Muscle layer of colon (tissue), 2 donors: ENCODE measurements around the gene FHDC1.

Source experiments
- H3K27ac ChIP-seq: one replicate; pipeline ENCODE4 v1.7.0; 2013; ENCODE audit warnings: low read depth, mild to moderate bottlenecking, low read length, moderate library complexity
- H3K27me3 ChIP-seq, 2 donors: one replicate each; pipeline ENCODE4 v1.7.0; 2013; ENCODE audit warnings: low read length in 2 of 2, mild to moderate bottlenecking in 2 of 2; ENCODE audit not compliant: insufficient read depth in 2 of 2, control insufficient read depth in 1 of 2
- H3K36me3 ChIP-seq: one replicate; pipeline ENCODE4 v1.7.0; 2013; ENCODE audit warnings: mild to moderate bottlenecking, low read length; ENCODE audit not compliant: insufficient read depth
- H3K4me1 ChIP-seq: one replicate; pipeline ENCODE4 v1.7.0; 2013; ENCODE audit warnings: mild to moderate bottlenecking, low read length; ENCODE audit not compliant: insufficient read depth
- H3K4me3 ChIP-seq, 2 donors: one replicate each; pipeline ENCODE4 v1.7.0; 2013; ENCODE audit warnings: low read length in 2 of 2, low read depth in 1 of 2, mild to moderate bottlenecking in 1 of 2, moderate library complexity in 1 of 2
- H3K9ac ChIP-seq: one replicate; pipeline ENCODE4 v1.7.0; 2013; ENCODE audit warnings: low read length
- H3K9me3 ChIP-seq: one replicate; pipeline ENCODE4 v1.7.0; 2013; ENCODE audit warnings: mild to moderate bottlenecking, low read length
- donor health status: abdominal sarcoma.
- donor health status: Adenocarcinoma of cecum.

The FHDC1 gene

DNA sequence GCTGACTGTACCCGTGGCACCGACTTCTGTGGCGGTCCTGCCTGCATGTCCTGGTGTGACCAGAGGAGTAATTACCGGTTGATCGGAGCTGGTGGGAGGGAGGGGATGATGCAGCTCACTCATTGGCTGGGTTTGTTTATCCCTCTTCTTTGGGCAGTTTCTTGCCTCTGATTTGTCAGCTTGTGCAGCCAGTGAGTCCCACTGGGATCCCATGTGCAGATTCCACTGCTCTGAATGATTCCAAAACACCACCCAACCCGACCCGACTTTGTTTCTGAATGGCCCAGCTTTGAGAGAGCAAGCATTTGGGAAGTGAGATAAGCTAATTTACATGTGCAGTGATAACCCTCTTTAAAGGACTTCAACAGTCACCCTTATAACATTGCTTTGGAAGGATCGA lies 13.8 kb downstream of the FHDC1 start:
- no peaks in the 10 kb centered on the region for H3K27me3 ChIP-seq
- no peak overlapping the region for H3K27ac ChIP-seq
- no peak overlapping the region for H3K9ac ChIP-seq
- no peaks in the 10 kb centered on the region for H3K9me3 ChIP-seq
- H3K4me1 ChIP-seq: no peaks in the 10 kb centered on the region
- no peak overlapping the region for H3K4me3 ChIP-seq
- H3K36me3 ChIP-seq: no peaks in the 10 kb centered on the region

DNA sequence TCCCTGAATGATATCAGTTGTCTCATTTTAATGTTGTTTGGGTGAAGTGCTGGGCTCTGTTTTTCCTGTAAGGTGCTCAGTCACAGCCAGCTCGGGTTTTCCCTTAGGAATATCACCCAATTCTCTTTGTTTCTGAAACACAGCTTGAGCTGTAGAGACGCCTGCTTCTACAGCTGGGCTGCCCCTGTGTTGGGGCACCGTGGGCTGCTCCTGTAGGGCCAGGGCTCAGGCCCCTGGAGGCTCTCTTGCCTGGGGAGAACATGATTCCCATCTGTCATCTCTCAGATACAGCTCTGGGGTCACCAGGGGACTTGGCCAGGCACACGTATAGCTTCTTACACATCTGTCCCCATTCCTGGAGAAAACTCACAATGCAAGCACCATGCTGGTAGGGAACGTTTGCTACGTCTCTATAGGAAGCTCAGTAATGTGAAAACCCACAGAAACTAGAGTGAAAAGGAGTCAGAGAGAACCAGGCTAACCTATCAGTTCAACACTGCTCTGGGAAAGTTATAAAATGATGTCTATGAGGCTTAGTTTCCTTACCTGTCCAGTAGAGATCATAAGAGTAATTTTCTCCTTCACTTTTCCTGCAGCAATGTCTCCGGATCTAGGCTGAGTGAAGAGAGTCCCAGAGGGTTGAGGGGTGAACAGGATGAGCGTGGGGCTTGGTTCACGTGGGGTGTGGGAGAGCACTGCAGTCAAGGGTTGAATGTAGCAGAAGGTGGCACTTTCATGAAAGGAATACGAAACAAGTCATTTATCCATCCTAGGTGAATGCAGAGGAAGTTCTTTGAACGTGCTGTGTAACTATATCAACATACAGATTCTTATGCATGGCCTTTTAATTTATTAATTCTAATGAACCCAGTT lies 14.5 kb downstream of the FHDC1 start:
- Histone ChIP-seq H3K4me1 (no peaks in the 10 kb centered on the region), H3K27ac (no peak overlapping the region), H3K4me3 (no peak overlapping the region), H3K9ac (no peak overlapping the region), H3K36me3 (no peaks in the 10 kb centered on the region), H3K27me3 (no peaks in the 10 kb centered on the region), H3K9me3 (no peaks in the 10 kb centered on the region)

DNA sequence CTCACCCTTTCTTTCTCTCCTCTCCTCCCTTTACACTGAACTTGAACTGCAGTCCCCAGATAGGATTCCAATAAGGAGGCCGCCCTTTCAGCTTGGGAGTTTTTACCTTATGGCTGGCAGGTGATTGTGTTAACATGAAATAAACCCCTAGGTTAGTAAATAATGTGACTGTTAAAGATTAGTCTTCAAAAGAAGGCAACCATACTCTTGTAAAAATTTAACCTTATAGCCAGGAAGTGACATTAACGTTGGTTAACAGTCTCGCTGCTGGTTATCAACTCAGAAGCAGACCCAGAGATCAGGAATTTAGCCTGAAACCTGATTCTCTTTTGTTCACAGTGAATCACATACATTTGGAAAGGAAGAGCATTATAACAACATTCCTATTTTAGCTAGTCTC lies 15.2 kb downstream of the FHDC1 start:
- no peaks in the 10 kb centered on the region for H3K27me3 ChIP-seq
- no peaks in the 10 kb centered on the region for H3K9me3 ChIP-seq
- H3K36me3 ChIP-seq: no peaks in the 10 kb centered on the region
- no peak overlapping the region for H3K4me3 ChIP-seq
- no peaks in the 10 kb centered on the region for H3K4me1 ChIP-seq
- no peak overlapping the region for H3K27ac ChIP-seq
- no peak overlapping the region for H3K9ac ChIP-seq

DNA sequence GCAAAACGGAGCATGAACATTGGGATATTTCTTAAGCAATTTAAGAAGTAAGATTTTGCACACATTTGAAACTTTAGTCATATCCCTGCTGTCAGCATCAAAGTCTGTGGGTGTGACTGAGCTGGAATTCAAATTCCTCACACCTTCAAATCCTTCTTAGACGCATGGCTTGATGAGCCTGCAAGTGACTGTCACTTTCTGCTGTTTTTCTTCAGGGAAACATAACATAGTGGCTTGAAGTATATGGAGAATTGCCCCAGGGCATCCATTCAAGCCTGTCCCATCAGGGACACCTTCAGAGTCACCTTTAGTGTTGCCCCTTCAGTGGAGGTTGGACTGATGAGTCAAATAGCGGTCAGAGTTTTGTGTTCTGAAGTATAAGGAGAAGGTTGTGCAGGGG lies 17.4 kb downstream of the FHDC1 start:
- Histone ChIP-seq H3K9me3 (no peaks in the 10 kb centered on the region), H3K27ac (no peak overlapping the region), H3K4me3 (no peak overlapping the region), H3K9ac (no peak overlapping the region), H3K4me1 (no peaks in the 10 kb centered on the region), H3K36me3 (no peaks in the 10 kb centered on the region), H3K27me3 (no peaks in the 10 kb centered on the region)

DNA sequence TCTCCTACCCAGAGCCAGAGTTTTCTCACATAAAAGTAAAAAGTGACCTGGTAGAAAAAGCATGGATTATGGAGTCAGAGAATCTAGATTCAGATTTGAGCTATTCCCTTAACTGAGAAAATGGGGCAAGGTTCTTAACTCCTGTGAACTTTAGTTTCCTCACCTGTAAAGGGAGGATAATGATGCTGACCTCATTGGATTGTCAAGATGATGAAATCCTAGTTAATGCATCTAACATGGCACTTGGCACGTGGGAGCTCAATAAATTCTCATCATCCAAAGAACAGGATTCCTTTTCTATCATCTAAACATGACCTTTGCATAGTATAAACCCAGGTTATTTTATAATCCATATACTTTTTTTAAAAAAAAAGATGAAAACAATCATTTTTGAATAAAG lies 18.6 kb downstream of the FHDC1 start:
- no peaks in the 10 kb centered on the region for H3K9me3 ChIP-seq
- no peak overlapping the region for H3K27ac ChIP-seq
- H3K4me1 ChIP-seq: no peaks in the 10 kb centered on the region
- H3K36me3 ChIP-seq: no peaks in the 10 kb centered on the region
- no peaks in the 10 kb centered on the region for H3K27me3 ChIP-seq
- no peak overlapping the region for H3K9ac ChIP-seq
- H3K4me3 ChIP-seq: no peak overlapping the region

DNA sequence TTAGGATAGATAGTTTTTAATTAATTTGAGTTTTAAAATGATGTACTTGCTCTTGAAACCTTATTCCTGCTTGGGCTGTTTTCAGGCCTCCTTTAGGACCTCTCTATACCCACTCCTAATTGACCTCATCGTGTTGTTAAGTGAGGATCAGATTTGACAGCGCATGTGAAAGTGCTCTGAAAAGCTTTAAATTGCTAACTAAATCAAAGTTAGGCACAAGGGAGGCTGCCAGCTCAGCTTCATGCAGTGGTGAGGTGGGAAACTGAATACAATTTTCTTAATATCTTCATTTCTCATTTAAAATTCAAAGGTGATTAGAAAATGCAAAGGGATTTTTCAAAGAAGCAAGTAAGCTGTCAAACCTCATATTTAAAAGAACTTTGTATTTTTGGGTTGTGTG lies 20.0 kb downstream of the FHDC1 start:
- Histone ChIP-seq H3K36me3 (no peaks in the 10 kb centered on the region), H3K9me3 (no peaks in the 10 kb centered on the region), H3K27me3 (no peaks in the 10 kb centered on the region), H3K27ac (no peak overlapping the region), H3K4me1 (no peaks in the 10 kb centered on the region), H3K4me3 (no peak overlapping the region), H3K9ac (no peak overlapping the region)

DNA sequence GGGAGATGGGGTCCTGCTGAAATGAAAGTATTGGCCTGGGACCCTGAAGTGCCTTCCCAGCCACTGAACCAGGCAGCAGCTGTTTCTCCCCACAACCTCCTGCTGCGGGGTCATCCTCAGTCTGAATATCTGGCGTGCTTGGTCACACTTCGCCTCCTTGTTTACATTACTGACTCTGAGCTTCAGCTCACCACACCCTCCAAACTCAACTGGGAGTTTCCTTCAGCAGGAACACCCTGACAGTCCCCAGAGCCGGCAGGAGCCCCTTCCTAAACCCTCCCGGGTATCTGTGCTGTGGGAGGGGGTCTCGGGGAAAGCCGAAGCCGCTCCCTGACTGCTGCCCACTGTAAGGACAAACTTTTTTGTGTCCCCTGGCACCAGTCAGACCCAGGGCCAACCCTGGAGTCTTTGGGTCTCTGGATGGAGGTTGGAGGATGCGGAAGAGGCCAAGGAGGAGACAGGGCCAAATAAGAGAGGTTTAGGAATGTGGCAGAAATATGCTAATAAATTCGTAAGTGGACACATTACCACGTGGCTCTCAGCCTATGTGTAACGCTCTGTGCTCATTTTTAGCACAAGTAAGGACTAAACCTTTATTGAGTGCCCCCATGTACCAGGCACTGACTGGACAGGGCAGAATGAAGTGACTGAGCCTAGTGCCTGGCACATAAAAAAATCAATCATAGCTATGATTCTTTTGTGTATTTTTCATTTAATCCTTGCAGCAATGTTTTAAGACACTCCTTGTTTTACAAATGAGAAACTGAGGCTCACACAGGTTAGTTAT lies 20.7 kb downstream of the FHDC1 start:
- H3K9me3 ChIP-seq: no peaks in the 10 kb centered on the region
- H3K27me3 ChIP-seq: no peaks in the 10 kb centered on the region
- H3K4me1 ChIP-seq: no peaks in the 10 kb centered on the region
- H3K4me3 ChIP-seq: no peak overlapping the region
- no peak overlapping the region for H3K9ac ChIP-seq
- H3K36me3 ChIP-seq: no peaks in the 10 kb centered on the region
- no peak overlapping the region for H3K27ac ChIP-seq

DNA sequence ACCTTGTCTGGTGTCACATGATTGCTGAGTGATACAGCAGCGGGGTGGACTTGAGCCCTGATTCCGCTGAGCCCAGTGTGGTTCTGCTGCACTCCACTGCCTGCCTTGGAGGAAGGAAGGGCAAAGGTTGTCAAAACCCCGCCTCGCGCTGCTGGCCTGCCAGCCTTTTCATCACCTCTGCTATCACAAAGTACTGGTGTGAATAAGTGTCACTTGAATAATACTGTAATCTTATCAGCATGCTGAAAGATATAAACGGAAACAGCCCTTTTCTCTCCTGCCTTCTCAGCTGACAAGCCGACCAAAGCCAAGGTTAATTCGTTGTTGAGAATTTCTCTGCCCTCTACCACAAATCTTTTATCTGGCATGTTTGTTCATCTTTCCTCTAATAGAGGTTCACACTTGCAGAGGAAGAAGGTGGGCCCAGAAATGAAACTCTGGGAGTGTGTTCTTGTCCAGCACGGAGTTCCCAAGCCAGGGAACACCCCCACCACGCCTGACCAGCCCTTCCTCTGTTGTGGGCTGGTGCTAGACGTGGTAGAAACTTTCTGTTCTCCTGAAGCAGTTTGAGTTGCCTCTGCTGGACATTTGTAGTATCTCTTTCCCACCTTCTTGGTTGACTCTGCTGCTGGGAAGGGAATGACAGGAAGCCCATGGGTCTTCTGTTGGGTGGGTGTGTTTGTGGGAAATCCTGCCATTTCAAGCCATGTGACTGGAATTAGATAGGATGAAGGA lies 21.5 kb downstream of the FHDC1 start:
- Histone ChIP-seq H3K27me3 (no peaks in the 10 kb centered on the region), H3K27ac (no peak overlapping the region), H3K9ac (no peak overlapping the region), H3K9me3 (no peaks in the 10 kb centered on the region), H3K4me3 (no peak overlapping the region), H3K36me3 (no peaks in the 10 kb centered on the region), H3K4me1 (no peaks in the 10 kb centered on the region)

DNA sequence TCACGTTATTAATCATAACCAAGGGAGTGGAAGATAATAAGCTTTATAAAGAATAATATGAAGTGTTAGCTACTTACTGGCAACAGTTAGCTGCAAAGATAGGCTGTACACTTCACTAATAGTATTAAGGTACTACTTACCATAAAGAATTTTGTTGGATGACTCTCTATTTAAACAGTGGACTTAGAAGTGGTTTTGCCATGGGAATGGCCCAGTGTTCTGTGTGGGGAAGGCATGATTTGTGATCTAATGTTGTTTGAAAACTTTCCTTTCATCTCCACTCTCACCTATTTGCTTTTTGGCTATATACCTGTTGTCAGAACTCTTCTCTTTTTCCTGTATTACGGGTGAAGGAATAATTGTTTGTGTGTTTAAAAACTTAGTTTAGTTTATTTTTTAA lies 23.0 kb downstream of the FHDC1 start:
- H3K4me3 ChIP-seq: no peak overlapping the region
- no peak overlapping the region for H3K27ac ChIP-seq
- H3K36me3 ChIP-seq: no peaks in the 10 kb centered on the region
- H3K9me3 ChIP-seq: no peaks in the 10 kb centered on the region
- H3K4me1 ChIP-seq: no peaks in the 10 kb centered on the region
- H3K27me3 ChIP-seq: no peaks in the 10 kb centered on the region
- H3K9ac ChIP-seq: no peak overlapping the region

DNA sequence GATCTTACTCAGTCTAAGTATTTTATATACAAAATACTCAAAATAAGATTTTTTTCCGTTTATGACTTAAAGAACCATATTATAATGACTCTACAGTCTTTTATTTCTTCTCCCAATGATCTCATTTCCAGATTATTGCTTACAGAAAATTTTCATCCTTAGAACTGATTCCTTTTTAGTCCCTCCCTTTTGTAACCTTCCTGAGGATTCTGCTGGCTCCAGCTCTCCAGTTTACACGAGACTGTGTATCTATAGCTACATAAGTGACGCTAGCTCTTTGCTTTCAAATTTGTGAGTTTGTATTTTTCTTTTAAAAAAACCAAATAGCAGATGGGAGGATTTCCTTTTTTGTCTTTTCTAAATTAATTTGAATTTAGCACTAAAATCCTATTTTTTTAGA lies 24.0 kb downstream of the FHDC1 start:
- H3K4me3 ChIP-seq: no peak overlapping the region
- H3K9ac ChIP-seq: no peak overlapping the region
- H3K9me3 ChIP-seq: no peaks in the 10 kb centered on the region
- H3K27ac ChIP-seq: no peak overlapping the region
- no peaks in the 10 kb centered on the region for H3K27me3 ChIP-seq
- no peaks in the 10 kb centered on the region for H3K4me1 ChIP-seq
- no peaks in the 10 kb centered on the region for H3K36me3 ChIP-seq

DNA sequence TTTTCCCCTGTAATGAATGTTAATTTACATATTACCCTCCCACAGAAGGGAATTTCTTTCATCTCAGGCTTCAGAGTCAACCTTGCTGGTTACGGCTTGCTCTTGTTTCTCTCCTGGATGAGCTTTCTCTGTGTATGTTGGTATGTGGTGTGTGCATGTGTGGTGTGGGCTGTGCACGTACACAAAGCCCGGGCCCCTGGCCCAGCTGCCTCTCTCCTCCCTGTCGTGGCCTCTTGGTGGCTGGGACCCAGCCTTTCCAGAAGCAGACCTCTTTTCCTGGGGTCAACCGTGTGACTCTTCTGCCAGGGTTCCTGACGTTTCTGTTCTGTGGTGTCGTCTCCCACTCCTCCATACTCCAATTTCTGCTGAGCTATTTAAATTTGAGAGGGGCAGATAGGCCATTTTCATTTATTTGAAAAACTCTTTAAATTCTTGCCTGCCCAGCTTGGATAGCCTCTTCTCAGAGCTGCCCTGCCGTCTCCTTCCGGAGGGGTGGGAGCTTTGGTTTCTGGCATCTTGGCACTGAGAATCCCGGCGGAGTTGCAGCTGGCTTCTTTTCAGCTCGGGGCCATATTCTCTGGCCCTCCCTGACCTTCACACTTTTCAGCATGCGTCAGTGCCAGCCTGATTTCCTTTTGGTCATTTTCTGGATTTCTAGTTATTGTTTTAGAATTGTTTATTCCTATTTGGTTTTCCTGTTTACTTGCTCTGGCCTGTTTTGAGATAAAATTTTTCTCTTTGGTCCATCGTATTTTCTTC lies 25.1 kb downstream of the FHDC1 start:
- Histone ChIP-seq H3K36me3 (no peaks in the 10 kb centered on the region), H3K9me3 (no peaks in the 10 kb centered on the region), H3K4me1 (no peaks in the 10 kb centered on the region), H3K9ac (no peak overlapping the region), H3K27me3 (no peaks in the 10 kb centered on the region), H3K27ac (no peak overlapping the region), H3K4me3 (no peak overlapping the region)
